Measurements from ENCODE around the gene INSIG1. TPM values are rescaled to one million over a fixed set of nuclear protein-coding genes. Genes with fewer than 3 reads are reported as not detected.
A peak's percentile ranks its signal among the peaks of the same experiment; 100 is the strongest.

INSIG1 gene
- total RNA-seq, 1 experiment from 2014 or later: 298 TPM

DNA sequence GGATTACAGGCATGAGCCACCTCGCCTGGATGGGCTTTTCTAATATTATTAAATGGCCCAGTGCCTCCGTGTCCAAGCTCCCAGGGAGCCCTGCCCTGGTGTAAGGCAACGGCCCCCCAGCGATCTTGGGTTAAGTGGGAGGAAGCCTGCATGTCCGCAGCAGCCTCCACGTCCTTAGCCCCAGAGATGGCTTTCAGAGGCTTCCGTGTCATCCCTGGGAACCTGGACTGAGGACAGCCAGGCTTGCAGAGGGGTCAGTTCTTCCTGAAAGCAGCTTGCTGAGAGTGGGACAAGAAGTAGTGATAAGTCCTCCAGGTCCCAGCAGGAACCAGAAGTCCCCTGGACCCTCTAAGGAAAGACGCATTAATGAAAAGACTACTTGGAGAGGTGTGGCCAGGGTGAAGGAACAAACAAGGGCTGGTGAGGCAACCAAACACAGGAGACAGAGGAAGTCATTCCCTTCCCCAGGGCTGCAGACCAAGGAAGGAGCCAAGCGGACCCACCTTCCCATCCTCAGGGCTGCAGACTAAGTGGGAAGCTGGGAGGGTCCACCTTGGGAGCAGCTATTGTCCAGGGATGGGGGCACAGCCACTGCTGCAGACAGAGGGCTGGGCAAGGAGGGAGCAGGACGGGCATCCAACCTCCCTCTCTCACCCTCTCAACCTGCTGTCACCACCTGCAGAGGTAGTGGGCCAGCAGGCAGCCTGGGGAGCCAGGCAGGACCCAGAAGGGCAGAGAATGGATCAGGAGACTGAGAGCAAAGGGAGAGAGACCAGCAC is 13.0 kb upstream of the INSIG1 start:
- DNase-seq (ENCODE audit: low spot score): no peak

- no peak for DNase-seq (ENCODE audit: low spot score)
Measured at GRCh38 chr7:155285423-155285822, 12.3 kb upstream of the INSIG1 start.

- DNase-seq (ENCODE audit: low spot score): no peak
Measured at GRCh38 chr7:155285833-155286232, 11.8 kb upstream of the INSIG1 start.

GRCh38 chr7:155286686-155287085 is 11.0 kb upstream of the INSIG1 start:
- DNase-seq (ENCODE audit: low spot score): no peak

DNA sequence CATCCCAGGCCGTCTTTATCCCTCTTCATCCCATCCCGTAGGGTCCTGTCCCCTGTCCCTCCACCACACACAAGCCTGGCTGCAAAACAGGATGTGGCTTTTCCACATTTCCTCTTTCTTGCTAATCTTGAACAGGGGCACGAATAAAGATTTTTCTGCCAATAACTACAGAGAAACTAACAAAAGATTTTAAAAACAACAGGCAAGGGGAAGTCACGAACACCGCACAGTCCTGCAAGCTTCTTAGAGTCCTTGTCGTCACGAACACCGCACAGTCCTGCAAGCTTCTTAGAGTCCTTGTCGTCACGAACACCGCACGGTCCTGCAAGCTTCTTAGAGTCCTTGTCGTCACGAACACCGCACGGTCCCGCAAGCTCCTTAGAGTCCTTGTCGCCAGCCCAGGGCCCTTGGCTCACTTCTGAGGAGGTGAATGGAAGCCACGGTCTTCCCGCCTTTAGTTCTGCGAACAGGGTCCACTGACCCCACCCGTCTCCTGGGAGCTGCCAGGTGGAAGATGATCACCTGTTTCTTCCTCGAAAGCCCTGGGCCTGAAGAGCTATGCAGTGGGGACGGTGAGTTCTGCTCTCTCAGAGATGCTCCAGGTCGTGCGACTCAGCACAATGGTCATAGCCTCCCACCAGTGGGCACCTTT is 10.3 kb upstream of the INSIG1 start:
- DNase-seq (ENCODE audit: low spot score): no peak

GRCh38 chr7:155288055-155288454 is 9.6 kb upstream of the INSIG1 start:
- DNase-seq (ENCODE audit: low spot score): no peak

DNA sequence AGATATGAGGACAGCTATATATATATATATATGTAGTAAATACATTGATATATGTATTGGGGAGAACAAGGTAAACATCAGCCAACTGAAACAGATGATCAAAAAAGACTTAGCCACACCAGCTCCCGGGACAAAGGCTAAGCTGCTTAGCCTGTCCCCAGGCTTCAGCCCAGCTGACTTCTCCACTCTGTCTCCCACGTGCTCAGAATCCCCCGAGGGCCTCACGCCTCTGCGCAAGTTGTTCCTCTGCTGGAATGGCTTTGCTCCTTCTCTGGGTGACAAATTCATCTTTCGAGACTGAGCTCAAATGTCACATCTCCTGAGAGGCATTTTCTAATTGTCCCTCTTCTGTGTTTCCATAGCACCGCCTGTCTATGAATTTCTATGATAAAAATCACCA is 8.6 kb upstream of the INSIG1 start:
- DNase-seq (ENCODE audit: low spot score): no peak

DNA sequence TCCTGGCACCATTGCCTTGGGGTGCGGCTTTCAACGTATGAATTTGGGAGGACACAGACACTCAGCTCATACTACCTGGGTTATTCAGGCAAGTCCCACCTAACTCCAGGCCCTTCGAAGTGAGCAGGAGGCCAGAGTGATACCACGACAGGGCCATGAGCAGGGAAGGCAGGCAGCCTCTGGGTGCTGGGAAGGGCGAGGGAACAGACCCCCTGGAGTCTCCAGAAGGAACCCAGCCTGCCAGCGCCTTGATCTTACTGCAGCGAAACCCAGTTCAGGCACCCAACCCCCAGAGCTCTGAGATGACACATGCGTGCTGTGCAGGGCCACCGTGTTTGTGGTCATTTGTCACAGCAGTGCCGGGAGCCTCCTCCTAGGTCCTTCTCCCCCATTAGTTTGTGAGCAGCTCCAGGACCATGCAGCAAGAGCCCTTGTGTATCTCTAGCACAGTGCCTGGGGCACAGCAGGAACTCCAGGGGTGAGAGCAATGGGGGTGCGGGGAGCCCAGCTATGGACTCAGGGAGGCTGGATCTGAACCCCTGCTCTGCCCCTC is 7.7 kb upstream of the INSIG1 start:
- DNase-seq (ENCODE audit: low spot score): no peak

- DNase-seq (ENCODE audit: low spot score): peak; percentile 68
Measured at GRCh38 chr7:155291045-155291530, 6.6 kb upstream of the INSIG1 start.

DNA sequence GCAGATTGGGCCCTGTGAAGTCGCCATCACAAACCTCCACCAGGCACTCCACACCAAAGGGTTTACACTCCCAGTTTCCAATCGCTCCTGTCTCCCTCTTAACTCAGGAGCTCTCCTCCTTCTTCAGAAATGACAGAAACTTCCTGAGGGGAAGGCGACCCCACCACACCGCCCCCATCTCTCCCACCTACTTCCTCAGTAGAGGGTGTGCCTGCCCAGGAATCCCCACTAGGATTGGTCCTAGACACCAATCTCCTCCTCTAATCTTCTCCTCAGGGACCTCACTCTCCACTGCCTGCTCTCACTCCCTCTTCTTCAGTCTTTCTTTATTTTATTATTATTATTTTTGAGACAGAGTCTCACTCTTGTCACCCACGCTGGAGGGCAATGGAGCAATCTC is 5.9 kb upstream of the INSIG1 start:
- DNase-seq (ENCODE audit: low spot score): no peak

DNA sequence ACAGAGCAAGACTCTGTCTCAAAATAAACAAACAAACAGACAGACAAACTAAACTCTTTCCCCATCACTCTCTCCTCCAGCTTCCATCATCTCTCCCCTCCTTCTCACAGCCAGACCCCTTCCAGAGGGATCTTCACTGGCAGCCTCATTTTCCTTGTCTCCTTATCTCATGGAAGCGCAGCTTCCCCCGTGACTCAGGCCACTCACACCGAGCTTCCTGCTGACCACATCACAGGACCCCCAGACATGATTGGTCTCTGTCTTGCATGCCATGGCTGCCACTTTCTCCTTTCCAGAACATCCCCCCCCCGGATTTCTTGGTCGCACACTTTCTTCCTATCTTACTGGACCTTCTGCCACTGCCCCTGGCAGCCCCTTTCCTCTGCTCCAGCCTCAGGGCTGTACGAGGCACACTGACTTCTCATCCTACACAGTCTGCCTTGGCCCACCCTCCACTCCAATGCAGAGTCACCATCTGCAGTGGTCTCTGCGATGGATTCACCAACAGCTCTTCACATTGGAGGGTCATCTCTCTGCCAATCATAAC is 4.9 kb upstream of the INSIG1 start:
- DNase-seq (ENCODE audit: low spot score): no peak

- DNase-seq (ENCODE audit: low spot score): no peak
Measured at GRCh38 chr7:155293721-155294510, 3.8 kb upstream of the INSIG1 start.

DNA sequence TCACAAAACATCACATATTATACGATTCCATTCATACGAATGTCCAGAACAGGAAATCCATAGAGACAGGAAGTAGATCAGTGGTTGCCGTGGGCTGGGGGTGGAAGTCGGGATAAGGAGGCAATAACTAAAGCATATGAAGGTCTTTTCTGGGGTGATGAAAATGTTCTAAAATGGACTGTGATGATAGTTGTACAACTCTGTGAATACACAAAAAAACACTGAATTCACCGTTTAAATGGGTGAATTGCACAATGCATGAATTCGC is 3.2 kb upstream of the INSIG1 start:
- DNase-seq (ENCODE audit: low spot score): no peak

GRCh38 chr7:155295511-155295910 is 2.2 kb upstream of the INSIG1 start:
- no peak for DNase-seq (ENCODE audit: low spot score)

DNA sequence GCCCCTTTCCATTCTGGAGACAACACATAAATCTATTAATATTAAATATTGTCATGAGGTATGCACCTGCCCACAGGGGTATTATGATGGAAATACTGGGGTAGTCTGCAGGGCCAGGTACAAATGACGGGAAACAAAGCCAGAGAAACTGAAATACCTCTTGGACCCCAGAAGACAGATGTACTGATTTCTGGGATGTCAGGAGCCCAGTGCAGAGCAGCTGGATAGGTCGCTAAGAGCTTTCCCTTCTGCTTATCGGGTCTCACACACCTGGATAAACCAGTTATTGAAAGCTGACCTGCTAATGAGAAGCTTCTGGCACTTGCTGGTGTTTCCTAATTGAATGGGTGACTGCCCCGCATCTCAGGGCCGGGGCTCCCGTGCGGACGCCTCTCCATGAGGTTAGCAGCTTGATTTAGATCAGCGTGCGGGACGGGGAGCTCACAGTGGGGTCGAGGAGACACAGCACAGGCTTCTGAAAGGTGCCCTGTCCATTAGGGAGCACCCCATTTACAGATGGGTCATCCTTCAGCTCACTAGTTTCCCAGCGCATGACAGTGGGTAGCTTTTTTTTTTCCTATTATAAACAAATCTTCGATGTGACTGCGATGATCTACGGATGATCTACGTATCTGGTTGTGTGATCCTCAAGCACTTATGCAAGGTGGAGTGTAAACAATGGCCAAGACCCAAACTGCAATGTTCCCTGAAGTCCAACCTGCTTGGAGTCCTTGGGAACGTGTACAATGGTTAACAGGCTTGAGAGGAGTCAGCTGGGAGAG is 1.5 kb upstream of the INSIG1 start:
- no peak for DNase-seq (ENCODE audit: low spot score)

- peak; percentile 58 for DNase-seq (ENCODE audit: low spot score)
Measured at GRCh38 chr7:155296788-155297516, 726 bp upstream of the INSIG1 start.

DNA sequence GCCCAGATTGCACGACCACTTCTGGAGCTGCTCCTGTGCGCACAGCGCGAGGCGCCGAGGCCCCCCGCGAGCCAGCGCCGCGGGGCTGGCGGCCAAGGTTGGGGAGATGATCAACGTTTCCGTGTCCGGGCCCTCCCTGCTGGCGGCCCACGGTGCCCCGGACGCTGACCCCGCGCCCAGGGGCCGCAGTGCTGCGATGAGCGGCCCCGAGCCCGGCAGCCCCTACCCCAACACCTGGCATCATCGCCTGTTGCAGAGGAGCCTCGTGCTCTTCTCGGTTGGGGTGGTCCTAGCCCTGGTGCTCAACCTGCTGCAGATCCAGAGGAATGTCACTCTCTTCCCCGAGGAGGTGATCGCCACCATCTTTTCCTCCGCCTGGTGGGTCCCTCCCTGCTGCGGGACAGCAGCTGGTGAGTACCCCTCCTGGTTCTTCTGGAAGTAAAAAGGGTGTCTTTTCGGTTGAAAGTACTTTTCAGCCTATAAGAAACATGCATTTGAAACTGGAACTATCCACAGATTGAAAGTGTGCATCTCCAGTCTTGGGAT is 683 bp downstream of the INSIG1 start:
- no peak for DNase-seq (ENCODE audit: low spot score)

GRCh38 chr7:155298834-155299534 is 1.3 kb downstream of the INSIG1 start:
- DNase-seq (ENCODE audit: low spot score): peak; percentile 96

GRCh38 chr7:155299535-155300202 is 2.0 kb downstream of the INSIG1 start:
- DNase-seq (ENCODE audit: low spot score): no peak

All from HT-29 (cell line).